GM06990 (cell line): Measurements from ENCODE around the gene CACNA1D.

ENCODE experiments used
- DNase-seq: peaks from one replicate; pipeline ENCODE4 v3.0.0-alpha.2; 2011; ENCODE audit not compliant: insufficient read length; ENCODE audit errors: extremely low read depth
- H3K27me3 ChIP-seq: replicated peaks from 2 replicates; pipeline ENCODE4 v1.6.0; 2011; ENCODE audit warnings: low read length; ENCODE audit not compliant: control insufficient read depth, insufficient read depth
- H3K36me3 ChIP-seq: 2 replicates; pipeline ENCODE4 v1.5.1; 2011; ENCODE audit warnings: low read length; ENCODE audit not compliant: control insufficient read depth, insufficient read depth
- H3K4me3 ChIP-seq: replicated peaks from 2 replicates; pipeline ENCODE4 v1.5.1; 2011; ENCODE audit warnings: low read depth, mild to moderate bottlenecking, control low read depth, low read length
- TF ChIP-seq, protein P1 (sequence below): IDR thresholded peaks from 2 replicates; pipeline ENCODE4 v1.5.1; 2011; ENCODE audit warnings: low read length, control low read depth, mild to moderate bottlenecking, inconsistent platforms; ENCODE audit not compliant: insufficient read depth, poor library complexity, severe bottlenecking

CACNA1D gene

DNA sequence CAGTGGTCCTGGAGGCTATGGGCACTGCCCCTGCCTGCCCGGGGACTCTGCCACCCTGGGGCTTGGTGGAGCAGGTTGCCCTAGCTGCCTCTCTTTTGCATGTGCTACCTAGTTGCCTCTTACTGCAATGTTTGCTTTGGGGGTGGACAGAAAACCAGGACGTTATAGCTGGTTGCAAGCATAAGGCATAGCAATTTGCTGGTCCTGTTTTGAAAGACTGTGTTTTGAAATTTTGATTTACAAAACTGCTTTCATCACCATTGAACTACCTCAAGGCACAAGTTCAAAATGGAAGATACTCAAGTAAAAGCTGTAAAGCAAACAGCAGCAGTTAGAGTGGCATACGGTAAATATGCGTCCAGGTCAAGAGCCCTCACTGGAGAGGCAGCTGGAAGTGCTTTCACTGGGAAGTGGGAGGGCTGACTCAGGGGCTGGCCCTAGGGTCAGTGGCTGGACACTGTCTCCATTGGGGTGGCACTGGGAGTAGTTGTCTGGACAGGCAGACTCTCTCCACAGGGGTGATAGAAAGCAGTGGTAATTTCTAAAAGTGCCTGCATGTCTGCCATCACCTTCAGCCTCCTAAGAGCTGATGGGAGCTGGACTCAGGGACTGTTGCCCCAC is 213.7 kb downstream of the CACNA1D start:
- no peak overlapping the region for H3K4me3 ChIP-seq
- TF ChIP-seq, protein P1, sequence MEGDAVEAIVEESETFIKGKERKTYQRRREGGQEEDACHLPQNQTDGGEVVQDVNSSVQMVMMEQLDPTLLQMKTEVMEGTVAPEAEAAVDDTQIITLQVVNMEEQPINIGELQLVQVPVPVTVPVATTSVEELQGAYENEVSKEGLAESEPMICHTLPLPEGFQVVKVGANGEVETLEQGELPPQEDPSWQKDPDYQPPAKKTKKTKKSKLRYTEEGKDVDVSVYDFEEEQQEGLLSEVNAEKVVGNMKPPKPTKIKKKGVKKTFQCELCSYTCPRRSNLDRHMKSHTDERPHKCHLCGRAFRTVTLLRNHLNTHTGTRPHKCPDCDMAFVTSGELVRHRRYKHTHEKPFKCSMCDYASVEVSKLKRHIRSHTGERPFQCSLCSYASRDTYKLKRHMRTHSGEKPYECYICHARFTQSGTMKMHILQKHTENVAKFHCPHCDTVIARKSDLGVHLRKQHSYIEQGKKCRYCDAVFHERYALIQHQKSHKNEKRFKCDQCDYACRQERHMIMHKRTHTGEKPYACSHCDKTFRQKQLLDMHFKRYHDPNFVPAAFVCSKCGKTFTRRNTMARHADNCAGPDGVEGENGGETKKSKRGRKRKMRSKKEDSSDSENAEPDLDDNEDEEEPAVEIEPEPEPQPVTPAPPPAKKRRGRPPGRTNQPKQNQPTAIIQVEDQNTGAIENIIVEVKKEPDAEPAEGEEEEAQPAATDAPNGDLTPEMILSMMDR: no peak
- DNase-seq: no peak
- H3K36me3 ChIP-seq: no peaks in the 10 kb centered on the region
- H3K27me3 ChIP-seq: no peaks in the 10 kb centered on the region

- Histone ChIP-seq H3K36me3 (no peaks in the 10 kb centered on the region), H3K4me3 (no peak overlapping the region), H3K27me3 (no peaks in the 10 kb centered on the region)
- TF ChIP-seq, protein P1: no peak
- no peak for DNase-seq
Measured at GRCh38 chr3:53709256-53709655, 214.8 kb downstream of the CACNA1D start.

DNA sequence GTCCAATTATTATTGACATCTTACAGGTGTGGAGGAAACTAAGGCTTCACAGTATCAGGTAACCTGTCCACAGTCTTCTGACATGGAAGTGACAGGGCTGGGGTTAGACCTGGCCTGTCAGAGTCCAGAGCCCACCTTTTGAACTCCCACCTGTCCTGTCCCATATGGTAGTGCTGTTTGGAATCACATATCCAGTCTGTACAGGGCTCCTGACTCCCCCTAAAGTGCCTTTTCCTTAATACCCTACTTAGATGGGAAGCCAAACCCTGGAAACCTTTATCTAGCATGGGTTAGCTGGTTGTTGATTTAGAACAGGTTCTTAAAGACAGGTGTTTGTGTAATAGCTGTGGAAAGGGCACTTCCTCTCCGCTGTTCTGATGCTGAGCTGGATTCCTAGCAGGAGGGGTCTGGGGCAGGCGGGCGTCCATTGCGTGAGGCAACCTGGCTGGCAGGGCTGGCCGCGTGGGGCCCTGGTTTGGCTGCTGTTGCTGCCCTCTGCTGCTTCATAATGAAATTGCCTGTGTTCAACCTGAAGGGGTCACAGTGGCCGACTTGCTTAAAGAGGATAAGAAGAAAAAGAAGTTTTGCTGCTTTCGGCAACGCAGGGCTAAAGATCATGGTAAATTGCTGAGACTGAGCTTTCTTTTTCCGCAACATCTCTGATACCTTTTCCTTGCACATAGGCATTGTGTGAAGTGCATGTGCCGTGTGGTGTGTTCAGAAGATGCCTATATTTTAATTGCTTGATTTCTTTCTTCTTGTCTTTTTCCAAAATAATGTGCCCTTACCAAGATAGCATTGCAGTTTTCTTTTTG is 215.7 kb downstream of the CACNA1D start:
- no peaks in the 10 kb centered on the region for H3K36me3 ChIP-seq
- H3K27me3 ChIP-seq: no peaks in the 10 kb centered on the region
- H3K4me3 ChIP-seq: no peak overlapping the region
- DNase-seq: peak; percentile 58
- TF ChIP-seq, protein P1: peak; percentile 82

GRCh38 chr3:53711387-53711786 is 217.0 kb downstream of the CACNA1D start:
- H3K36me3 ChIP-seq: no peaks in the 10 kb centered on the region
- no peaks in the 10 kb centered on the region for H3K27me3 ChIP-seq
- TF ChIP-seq, protein P1: no peak
- no peak overlapping the region for H3K4me3 ChIP-seq
- no peak for DNase-seq

DNA sequence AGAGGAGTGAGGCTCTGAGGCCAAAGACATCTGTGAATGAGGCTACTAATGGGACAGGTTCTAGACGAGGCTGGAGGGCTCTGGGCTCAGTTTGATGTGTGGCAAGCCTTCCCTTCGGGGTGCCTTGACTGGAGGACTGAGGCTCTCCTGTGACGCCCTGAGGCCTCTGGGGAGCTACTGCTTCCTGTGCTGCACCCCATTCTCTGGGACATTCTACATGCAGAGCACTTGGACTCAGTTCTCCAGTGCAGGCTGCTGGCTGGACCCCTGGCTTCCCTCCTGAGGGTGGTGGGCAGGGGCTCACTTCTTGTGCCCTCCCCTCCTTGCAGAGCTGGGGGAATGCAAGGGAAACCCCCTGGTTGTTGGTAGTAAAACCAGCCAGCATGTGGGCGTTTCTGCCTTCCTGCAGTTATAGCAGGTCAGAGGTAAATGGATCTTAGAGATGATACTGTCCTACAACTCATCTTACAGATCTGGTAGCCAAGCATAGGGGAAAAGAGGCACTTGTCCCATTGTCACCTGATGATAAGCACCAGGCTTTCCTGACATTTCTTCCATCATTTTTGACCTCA is 218.5 kb downstream of the CACNA1D start:
- no peak overlapping the region for H3K4me3 ChIP-seq
- peak; percentile 17 for DNase-seq
- TF ChIP-seq, protein P1: no peak

More for the DNA sequence above, 218.5 kb downstream of the CACNA1D start:
- Histone ChIP-seq H3K36me3 (no peaks in the 10 kb centered on the region), H3K27me3 (no peaks in the 10 kb centered on the region)
